ENCODE data around the gene ZC3HAV1.

ZC3HAV1 gene

GRCh38 chr7:139071680-139072079, 37.8 kb downstream of the ZC3HAV1 start:
- no peaks in the 10 kb centered on the region for H3K9me3 ChIP-seq (ENCODE audit: insufficient read depth, low read length, severe bottlenecking)
- H3K79me2 ChIP-seq (ENCODE audit: insufficient read depth, low read length), result peaks cover 72% of the 10 kb centered on the region
- peak overlapping the region; percentile 85 for H3K27ac ChIP-seq (ENCODE audit: low read length)
- no peak overlapping the region for H2AFZ ChIP-seq (ENCODE audit: low read depth, low read length)
- no peak overlapping the region for H3K4me2 ChIP-seq (ENCODE audit: insufficient read depth, low read length)
- H3K9ac ChIP-seq (ENCODE audit: low read depth, low read length), result peak overlapping the region; percentile 38; the same call in 1 of the 2 replicates
- H4K20me1 ChIP-seq (ENCODE audit: insufficient read depth, low read length), result peaks cover 39% of the 10 kb centered on the region
- peaks cover 47% of the 10 kb centered on the region for H3K4me1 ChIP-seq (ENCODE audit: insufficient read depth, low read length)
- ATAC-seq (ENCODE audit: insufficient read depth, low read depth), result peak; percentile 88
- DNase-seq, result peak; percentile 84
- H3K36me3 ChIP-seq (ENCODE audit: insufficient read depth, low read length), result peaks cover 94% of the 10 kb centered on the region
- H3K27me3 ChIP-seq (ENCODE audit: insufficient read depth, low read length, poor library complexity), result no peaks in the 10 kb centered on the region
- no peak for TF ChIP-seq EZH2 (IDR thresholded peaks at IDR 0.05; ENCODE audit: borderline replicate concordance, low read depth, low read length, severe bottlenecking)
- TF ChIP-seq CTCF (IDR thresholded peaks at IDR 0.05; ENCODE audit: borderline replicate concordance, extremely low read depth, low read length, poor library complexity, severe bottlenecking), result no peak
- H3K4me3 ChIP-seq (ENCODE audit: low read depth in 1 of 2, low read length in 2 of 2), result no peak overlapping the region

GRCh38 chr7:139068544-139069399, 40.7 kb downstream of the ZC3HAV1 start:
- H3K27me3 ChIP-seq (ENCODE audit: insufficient read depth, low read length, poor library complexity), result no peaks in the 10 kb centered on the region
- H3K4me2 ChIP-seq (ENCODE audit: insufficient read depth, low read length), result no peak overlapping the region
- DNase-seq, result no peak
- H3K4me3 ChIP-seq (ENCODE audit: low read depth in 1 of 2, low read length in 2 of 2), result no peak overlapping the region
- H3K9me3 ChIP-seq (ENCODE audit: insufficient read depth, low read length, severe bottlenecking), result no peaks in the 10 kb centered on the region
- TF ChIP-seq CTCF (IDR thresholded peaks at IDR 0.05; ENCODE audit: borderline replicate concordance, extremely low read depth, low read length, poor library complexity, severe bottlenecking), result no peak
- no peak for TF ChIP-seq EZH2 (IDR thresholded peaks at IDR 0.05; ENCODE audit: borderline replicate concordance, low read depth, low read length, severe bottlenecking)
- no peak overlapping the region for H3K9ac ChIP-seq (ENCODE audit: low read depth, low read length)
- H3K36me3 ChIP-seq (ENCODE audit: insufficient read depth, low read length), result peaks cover 96% of the 10 kb centered on the region
- peaks cover 29% of the 10 kb centered on the region for H3K4me1 ChIP-seq (ENCODE audit: insufficient read depth, low read length)
- no peak for ATAC-seq (ENCODE audit: insufficient read depth, low read depth)
- H3K27ac ChIP-seq (ENCODE audit: low read length), result peak overlapping the region; percentile 9; the same call in 1 of the 2 replicates
- H4K20me1 ChIP-seq (ENCODE audit: insufficient read depth, low read length), result peaks cover 41% of the 10 kb centered on the region
- H3K79me2 ChIP-seq (ENCODE audit: insufficient read depth, low read length), result peaks cover 83% of the 10 kb centered on the region
- H2AFZ ChIP-seq (ENCODE audit: low read depth, low read length), result no peak overlapping the region

- Histone ChIP-seq H3K4me2 (ENCODE audit: insufficient read depth, low read length) (no peak overlapping the region), H3K9me3 (ENCODE audit: insufficient read depth, low read length, severe bottlenecking) (no peaks in the 10 kb centered on the region), H3K27me3 (ENCODE audit: insufficient read depth, low read length, poor library complexity) (no peaks in the 10 kb centered on the region), H3K4me1 (ENCODE audit: insufficient read depth, low read length) (peaks cover 4% of the 10 kb centered on the region; the same call in 1 of the 2 replicates), H4K20me1 (ENCODE audit: insufficient read depth, low read length) (peaks cover 41% of the 10 kb centered on the region), H3K27ac (ENCODE audit: low read length) (no peak overlapping the region), H3K9ac (ENCODE audit: low read depth, low read length) (no peak overlapping the region), H2AFZ (ENCODE audit: low read depth, low read length) (no peak overlapping the region), H3K79me2 (ENCODE audit: insufficient read depth, low read length) (peaks cover 80% of the 10 kb centered on the region), H3K4me3 (ENCODE audit: low read depth in 1 of 2, low read length in 2 of 2) (no peak overlapping the region), H3K36me3 (ENCODE audit: insufficient read depth, low read length) (peaks cover 93% of the 10 kb centered on the region)
- no peak for ATAC-seq (ENCODE audit: insufficient read depth, low read depth)
- DNase-seq, result no peak
- TF ChIP-seq CTCF (IDR thresholded peaks at IDR 0.05; ENCODE audit: borderline replicate concordance, extremely low read depth, low read length, poor library complexity, severe bottlenecking) (no peak), EZH2 (IDR thresholded peaks at IDR 0.05; ENCODE audit: borderline replicate concordance, low read depth, low read length, severe bottlenecking) (no peak)
Observed at GRCh38 chr7:139066315-139066714, 43.2 kb downstream of the ZC3HAV1 start.
